ENCODE measurements around the gene RANBP3.

DNA sequence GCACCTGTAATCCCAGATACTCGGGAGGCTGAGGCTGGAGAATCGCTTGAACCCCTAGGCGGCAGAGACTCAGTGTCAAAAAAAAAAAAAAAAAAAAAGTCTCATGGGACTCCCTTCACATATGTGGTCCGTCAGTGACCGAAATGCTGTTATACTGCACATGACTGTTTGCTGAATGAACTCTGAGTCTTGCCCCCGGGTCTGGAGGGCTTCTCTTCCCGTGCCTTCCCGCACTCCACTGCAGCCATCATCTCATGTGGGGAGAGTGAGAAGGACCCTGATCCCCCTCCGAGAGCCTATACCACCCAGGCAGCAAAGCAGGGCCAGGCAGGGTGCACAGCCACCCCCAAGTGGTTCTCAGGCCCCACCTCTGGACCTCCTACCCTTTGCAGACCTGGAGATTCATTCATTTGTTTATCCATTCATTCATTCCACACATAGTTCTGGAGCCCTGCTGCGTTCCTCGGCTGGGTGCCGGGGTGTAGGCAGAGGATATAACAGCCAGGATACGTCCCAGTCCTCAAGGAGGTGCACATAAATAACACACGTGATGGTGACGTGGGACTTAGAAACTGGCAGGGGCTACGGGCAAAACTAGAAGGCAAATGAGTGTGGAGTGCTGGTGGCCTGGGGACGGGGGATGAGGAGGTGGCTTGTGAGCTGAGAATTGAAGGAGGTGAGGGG is 88.5 kb downstream of the RANBP3 start:
- TF ChIP-seq, protein P1, sequence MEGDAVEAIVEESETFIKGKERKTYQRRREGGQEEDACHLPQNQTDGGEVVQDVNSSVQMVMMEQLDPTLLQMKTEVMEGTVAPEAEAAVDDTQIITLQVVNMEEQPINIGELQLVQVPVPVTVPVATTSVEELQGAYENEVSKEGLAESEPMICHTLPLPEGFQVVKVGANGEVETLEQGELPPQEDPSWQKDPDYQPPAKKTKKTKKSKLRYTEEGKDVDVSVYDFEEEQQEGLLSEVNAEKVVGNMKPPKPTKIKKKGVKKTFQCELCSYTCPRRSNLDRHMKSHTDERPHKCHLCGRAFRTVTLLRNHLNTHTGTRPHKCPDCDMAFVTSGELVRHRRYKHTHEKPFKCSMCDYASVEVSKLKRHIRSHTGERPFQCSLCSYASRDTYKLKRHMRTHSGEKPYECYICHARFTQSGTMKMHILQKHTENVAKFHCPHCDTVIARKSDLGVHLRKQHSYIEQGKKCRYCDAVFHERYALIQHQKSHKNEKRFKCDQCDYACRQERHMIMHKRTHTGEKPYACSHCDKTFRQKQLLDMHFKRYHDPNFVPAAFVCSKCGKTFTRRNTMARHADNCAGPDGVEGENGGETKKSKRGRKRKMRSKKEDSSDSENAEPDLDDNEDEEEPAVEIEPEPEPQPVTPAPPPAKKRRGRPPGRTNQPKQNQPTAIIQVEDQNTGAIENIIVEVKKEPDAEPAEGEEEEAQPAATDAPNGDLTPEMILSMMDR (conservative IDR thresholded peaks at IDR 0.05 in 1 of 2, IDR thresholded peaks at IDR 0.05 in 1 of 2; ENCODE audit: extremely low read depth in 1 of 2, insufficient read depth in 1 of 2, low read depth in 1 of 2, low read length in 2 of 2): no peak
- no peak for TF ChIP-seq EZH2 (IDR thresholded peaks at IDR 0.05; ENCODE audit: borderline replicate concordance, low read length)
